Mammary epithelial cell (primary cell): Measurements from ENCODE around the gene RAD51B.

Experiments
- CTCF ChIP-seq, 2 donors: IDR thresholded peaks in 1 of 2; conservative IDR thresholded peaks in 1 of 2; 2 replicates each; pipeline ENCODE4 v1.5.1; 2011 to 2012; ENCODE audit warnings: inconsistent platforms in 2 of 2, low read length in 2 of 2, mild to moderate bottlenecking in 2 of 2, control low read depth in 1 of 2, low read depth in 1 of 2; ENCODE audit not compliant: insufficient read depth in 1 of 2; ENCODE audit errors: extremely low read depth in 1 of 2
- EZH2 ChIP-seq: IDR thresholded peaks from 2 replicates; pipeline ENCODE4 v1.6.1; 2012; ENCODE audit warnings: low read length, inconsistent platforms, borderline replicate concordance

GRCh38 chr14:68729556-68729955, 910.0 kb downstream of the RAD51B start:
- TF ChIP-seq CTCF (conservative IDR thresholded peaks at IDR 0.05 in 1 of 2, IDR thresholded peaks at IDR 0.05 in 1 of 2; ENCODE audit: extremely low read depth in 1 of 2, insufficient read depth in 1 of 2, low read depth in 1 of 2, low read length in 2 of 2): no peak
- no peak for TF ChIP-seq EZH2
